ENCODE data around the gene TEX26. TPM values are rescaled to one million over a fixed set of nuclear protein-coding genes. Genes with fewer than 3 reads are reported as not detected.

The TEX26 gene
- total and polyA plus RNA-seq, 10 of the 15 experiments (the other 5 are each of a cell fraction or from before 2014, with no cell fraction given), result not detected

DNA sequence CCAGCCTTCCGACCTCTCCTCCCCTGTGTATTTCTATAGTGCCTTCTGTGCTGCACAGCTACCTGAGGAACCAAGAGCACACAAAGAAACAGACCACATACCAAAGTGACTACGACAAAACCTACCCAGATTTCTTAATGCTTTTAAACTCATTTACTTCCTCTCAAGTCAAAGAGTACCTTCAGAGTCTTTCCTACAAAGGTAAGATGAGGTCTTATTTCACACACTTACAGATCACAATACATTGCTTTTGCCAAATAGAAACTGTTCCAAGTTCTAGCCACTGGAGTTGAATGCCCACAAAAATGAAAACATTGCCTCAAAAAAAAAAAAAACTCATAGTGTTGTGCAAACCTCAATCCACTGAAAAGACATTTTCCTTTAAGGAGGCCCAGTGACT lies 36.4 kb downstream of the TEX26 start:
- ChIA-PET SMC1A (ENCODE audit: uncharacterized antibody, unreplicated experiment) (interaction anchor here (0.7 kb wide), 1 partner anchor 41 kb away, joined by 3 read pairs; no protein-coding TSS in a partner anchor), POLR2A (no interaction called here), CTCF (interaction anchor here (0.9 to 2.9 kb wide), 3 partner anchors 9 to 76 kb away, joined by 4 to 18 read pairs (median 17); no protein-coding TSS in a partner anchor), RAD21 (ENCODE audit: unreplicated experiment) (interaction anchor here (1.1 kb wide), 1 partner anchor 14 kb away, joined by 4 read pairs; no protein-coding TSS in a partner anchor)
- FAIRE-seq (no peak), DNase-seq (ENCODE audit: low read depth, low spot score) (no peak), ATAC-seq (no peak)
- BruUV-seq (replicated peaks), result no TSS peak
- Histone ChIP-seq H2AFZ (ENCODE audit: control insufficient read depth, low read depth, low read length) (no peak overlapping the region), H3K36me3 (ENCODE audit: control insufficient read depth in 2 of 2, insufficient read depth in 2 of 2, low read length in 1 of 2) (no peaks in the 10 kb centered on the region), H4K20me1 (ENCODE audit: control insufficient read depth, insufficient read depth) (no peaks in the 10 kb centered on the region), H3K4me3 (no peak overlapping the region), H3K27ac (ENCODE audit: control insufficient read depth, insufficient read depth) (no peak overlapping the region), H3K4me1 (ENCODE audit: control insufficient read depth, insufficient read depth, low read length) (no peaks in the 10 kb centered on the region), H3K27me3 (replicated peaks in 1 of 2; ENCODE audit: control insufficient read depth in 2 of 2, insufficient read depth in 2 of 2, low read length in 1 of 2) (no peaks in the 10 kb centered on the region; a peak in 1 of 4 replicates), H3K9ac (ENCODE audit: control insufficient read depth, insufficient read depth, low read length) (no peak overlapping the region), H3K79me2 (ENCODE audit: control insufficient read depth, insufficient read depth, low read length) (no peaks in the 10 kb centered on the region), H3K4me2 (ENCODE audit: control insufficient read depth, insufficient read depth) (no peak overlapping the region), H3K9me3 (replicated peaks; ENCODE audit: control insufficient read depth, insufficient read depth, low read length) (no peaks in the 10 kb centered on the region)
- TF ChIP-seq HCFC1 (IDR thresholded peaks at IDR 0.05; ENCODE audit: low read length) (no peak), SMARCA5 (IDR thresholded peaks at IDR 0.05) (no peak), SUZ12 (IDR thresholded peaks at IDR 0.05; ENCODE audit: unreplicated experiment) (no peak), FOXK2 (IDR thresholded peaks at IDR 0.05) (no peak), CREB1 (IDR thresholded peaks at IDR 0.05; ENCODE audit: low read depth) (no peak), ZNF217 (IDR thresholded peaks at IDR 0.05) (no peak), WRNIP1 (IDR thresholded peaks at IDR 0.05; ENCODE audit: borderline replicate concordance, low read depth, low read length) (no peak)
- TF ChIP-seq, protein P1, sequence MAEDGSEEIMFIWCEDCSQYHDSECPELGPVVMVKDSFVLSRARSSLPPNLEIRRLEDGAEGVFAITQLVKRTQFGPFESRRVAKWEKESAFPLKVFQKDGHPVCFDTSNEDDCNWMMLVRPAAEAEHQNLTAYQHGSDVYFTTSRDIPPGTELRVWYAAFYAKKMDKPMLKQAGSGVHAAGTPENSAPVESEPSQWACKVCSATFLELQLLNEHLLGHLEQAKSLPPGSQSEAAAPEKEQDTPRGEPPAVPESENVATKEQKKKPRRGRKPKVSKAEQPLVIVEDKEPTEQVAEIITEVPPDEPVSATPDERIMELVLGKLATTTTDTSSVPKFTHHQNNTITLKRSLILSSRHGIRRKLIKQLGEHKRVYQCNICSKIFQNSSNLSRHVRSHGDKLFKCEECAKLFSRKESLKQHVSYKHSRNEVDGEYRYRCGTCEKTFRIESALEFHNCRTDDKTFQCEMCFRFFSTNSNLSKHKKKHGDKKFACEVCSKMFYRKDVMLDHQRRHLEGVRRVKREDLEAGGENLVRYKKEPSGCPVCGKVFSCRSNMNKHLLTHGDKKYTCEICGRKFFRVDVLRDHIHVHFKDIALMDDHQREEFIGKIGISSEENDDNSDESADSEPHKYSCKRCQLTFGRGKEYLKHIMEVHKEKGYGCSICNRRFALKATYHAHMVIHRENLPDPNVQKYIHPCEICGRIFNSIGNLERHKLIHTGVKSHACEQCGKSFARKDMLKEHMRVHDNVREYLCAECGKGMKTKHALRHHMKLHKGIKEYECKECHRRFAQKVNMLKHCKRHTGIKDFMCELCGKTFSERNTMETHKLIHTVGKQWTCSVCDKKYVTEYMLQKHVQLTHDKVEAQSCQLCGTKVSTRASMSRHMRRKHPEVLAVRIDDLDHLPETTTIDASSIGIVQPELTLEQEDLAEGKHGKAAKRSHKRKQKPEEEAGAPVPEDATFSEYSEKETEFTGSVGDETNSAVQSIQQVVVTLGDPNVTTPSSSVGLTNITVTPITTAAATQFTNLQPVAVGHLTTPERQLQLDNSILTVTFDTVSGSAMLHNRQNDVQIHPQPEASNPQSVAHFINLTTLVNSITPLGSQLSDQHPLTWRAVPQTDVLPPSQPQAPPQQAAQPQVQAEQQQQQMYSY (CRISPR knock-in tag; IDR thresholded peaks at IDR 0.05), result no peak
- TF ChIP-seq, protein P2, sequence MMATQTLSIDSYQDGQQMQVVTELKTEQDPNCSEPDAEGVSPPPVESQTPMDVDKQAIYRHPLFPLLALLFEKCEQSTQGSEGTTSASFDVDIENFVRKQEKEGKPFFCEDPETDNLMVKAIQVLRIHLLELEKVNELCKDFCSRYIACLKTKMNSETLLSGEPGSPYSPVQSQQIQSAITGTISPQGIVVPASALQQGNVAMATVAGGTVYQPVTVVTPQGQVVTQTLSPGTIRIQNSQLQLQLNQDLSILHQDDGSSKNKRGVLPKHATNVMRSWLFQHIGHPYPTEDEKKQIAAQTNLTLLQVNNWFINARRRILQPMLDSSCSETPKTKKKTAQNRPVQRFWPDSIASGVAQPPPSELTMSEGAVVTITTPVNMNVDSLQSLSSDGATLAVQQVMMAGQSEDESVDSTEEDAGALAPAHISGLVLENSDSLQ (IDR thresholded peaks at IDR 0.05), result no peak
- TF ChIP-seq, protein P3, sequence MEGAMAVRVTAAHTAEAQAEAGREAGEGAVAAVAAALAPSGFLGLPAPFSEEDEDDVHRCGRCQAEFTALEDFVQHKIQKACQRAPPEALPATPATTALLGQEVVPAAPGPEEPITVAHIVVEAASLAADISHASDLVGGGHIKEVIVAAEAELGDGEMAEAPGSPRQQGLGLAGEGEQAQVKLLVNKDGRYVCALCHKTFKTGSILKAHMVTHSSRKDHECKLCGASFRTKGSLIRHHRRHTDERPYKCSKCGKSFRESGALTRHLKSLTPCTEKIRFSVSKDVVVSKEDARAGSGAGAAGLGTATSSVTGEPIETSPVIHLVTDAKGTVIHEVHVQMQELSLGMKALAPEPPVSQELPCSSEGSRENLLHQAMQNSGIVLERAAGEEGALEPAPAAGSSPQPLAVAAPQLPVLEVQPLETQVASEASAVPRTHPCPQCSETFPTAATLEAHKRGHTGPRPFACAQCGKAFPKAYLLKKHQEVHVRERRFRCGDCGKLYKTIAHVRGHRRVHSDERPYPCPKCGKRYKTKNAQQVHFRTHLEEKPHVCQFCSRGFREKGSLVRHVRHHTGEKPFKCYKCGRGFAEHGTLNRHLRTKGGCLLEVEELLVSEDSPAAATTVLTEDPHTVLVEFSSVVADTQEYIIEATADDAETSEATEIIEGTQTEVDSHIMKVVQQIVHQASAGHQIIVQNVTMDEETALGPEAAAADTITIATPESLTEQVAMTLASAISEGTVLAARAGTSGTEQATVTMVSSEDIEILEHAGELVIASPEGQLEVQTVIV (IDR thresholded peaks at IDR 0.05; ENCODE audit: borderline replicate concordance, partially characterized antibody), result no peak
- TF ChIP-seq, protein P4, sequence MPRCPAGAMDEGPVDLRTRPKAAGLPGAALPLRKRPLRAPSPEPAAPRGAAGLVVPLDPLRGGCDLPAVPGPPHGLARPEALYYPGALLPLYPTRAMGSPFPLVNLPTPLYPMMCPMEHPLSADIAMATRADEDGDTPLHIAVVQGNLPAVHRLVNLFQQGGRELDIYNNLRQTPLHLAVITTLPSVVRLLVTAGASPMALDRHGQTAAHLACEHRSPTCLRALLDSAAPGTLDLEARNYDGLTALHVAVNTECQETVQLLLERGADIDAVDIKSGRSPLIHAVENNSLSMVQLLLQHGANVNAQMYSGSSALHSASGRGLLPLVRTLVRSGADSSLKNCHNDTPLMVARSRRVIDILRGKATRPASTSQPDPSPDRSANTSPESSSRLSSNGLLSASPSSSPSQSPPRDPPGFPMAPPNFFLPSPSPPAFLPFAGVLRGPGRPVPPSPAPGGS (IDR thresholded peaks at IDR 0.05; ENCODE audit: borderline replicate concordance, insufficient read depth, low read depth, low read length, poor library complexity, severe bottlenecking), result no peak
- intact Hi-C loops (cut with micrococcal nuclease; ENCODE audit: unreplicated experiment) (no loop called here), in situ Hi-C loops (cut with MboI) (no loop called here)
- WGBS (ENCODE audit: insufficient coverage, insufficient replicate concordance, low lambda C conversion rate, missing lambda C conversion rate), result 0% methylated on average over 2 of the region's 2 CpGs

Measured in GM12878 (cell line).